ENCODE measurements around the gene C16orf90.
A peak's percentile ranks its signal among the peaks of the same experiment; 100 is the strongest.
"Not testable (repeated sequence)": the region's sequence is repeated elsewhere in the genome, so short reads cannot be mapped to it uniquely, and the experiment has no call there.

C16orf90 gene

DNA sequence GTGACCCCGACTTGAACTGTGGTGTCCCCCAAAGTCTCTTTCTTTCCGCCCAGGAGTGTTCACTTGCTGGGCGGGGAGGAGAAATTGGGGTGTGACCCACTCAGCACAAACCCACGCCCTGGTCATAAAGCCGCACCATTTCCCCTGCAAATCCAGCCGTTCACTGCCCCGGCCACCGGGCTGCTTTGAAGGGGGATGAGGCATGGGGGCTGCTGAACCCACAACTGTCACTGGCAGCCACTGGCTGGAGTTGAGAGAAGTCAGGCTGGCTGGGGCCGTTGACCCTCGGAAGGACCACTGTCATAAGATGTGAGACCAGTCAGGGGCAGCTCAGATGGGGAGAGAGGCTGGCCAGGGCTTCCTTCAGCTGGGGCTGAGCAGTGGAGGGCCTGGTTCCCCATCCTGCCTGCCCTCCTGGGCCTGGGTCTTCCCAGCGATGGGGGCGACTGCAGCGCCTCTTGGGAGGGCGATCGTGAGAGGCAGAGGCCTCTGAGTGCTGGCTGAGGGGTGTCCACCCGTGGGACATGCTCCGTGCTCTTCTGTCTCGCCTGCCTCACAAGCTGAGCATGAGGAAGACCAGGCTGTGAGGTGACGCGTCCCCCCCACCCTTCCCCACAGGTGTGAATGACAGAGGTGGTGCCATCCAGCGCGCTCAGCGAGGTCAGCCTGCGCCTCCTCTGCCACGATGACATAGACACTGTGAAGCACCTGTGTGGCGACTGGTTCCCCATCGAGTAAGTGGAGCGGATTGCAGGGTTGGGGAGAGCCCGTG, 19.5 kb downstream of the C16orf90 start:
- Histone ChIP-seq H3K27ac (ENCODE audit: insufficient read depth, low read depth, low read length, poor library complexity, severe bottlenecking) (no peak overlapping the region), H3K9me3 (ENCODE audit: control insufficient read depth, low read length) (no peaks in the 10 kb centered on the region), H3K36me3 (ENCODE audit: control insufficient read depth, insufficient read depth, low read length) (no peaks in the 10 kb centered on the region), H3K27me3 (ENCODE audit: control insufficient read depth, insufficient read depth, low read length, poor library complexity, severe bottlenecking) (no peaks in the 10 kb centered on the region), H3K4me3 (ENCODE audit: insufficient read depth, low read depth, low read length) (no peak overlapping the region), H3K4me1 (ENCODE audit: control insufficient read depth, insufficient read depth, low read length) (no peaks in the 10 kb centered on the region)
- WGBS, 2 experiments = 94 to 95% methylated on average over 29 of the region's 29 CpGs

GRCh38 chr16:3474870-3475269, 20.4 kb downstream of the C16orf90 start:
- not testable (repeated sequence) for H3K4me1 ChIP-seq (ENCODE audit: control insufficient read depth, insufficient read depth, low read length); H3K27ac ChIP-seq (ENCODE audit: insufficient read depth, low read depth, low read length, poor library complexity, severe bottlenecking); H3K4me3 ChIP-seq (ENCODE audit: insufficient read depth, low read depth, low read length); H3K36me3 ChIP-seq (ENCODE audit: control insufficient read depth, insufficient read depth, low read length); H3K27me3 ChIP-seq (ENCODE audit: control insufficient read depth, insufficient read depth, low read length, poor library complexity, severe bottlenecking); H3K9me3 ChIP-seq (ENCODE audit: control insufficient read depth, low read length)
- 94 to 97% methylated on average over 7 of the region's 7 CpGs for WGBS, 2 experiments

DNA sequence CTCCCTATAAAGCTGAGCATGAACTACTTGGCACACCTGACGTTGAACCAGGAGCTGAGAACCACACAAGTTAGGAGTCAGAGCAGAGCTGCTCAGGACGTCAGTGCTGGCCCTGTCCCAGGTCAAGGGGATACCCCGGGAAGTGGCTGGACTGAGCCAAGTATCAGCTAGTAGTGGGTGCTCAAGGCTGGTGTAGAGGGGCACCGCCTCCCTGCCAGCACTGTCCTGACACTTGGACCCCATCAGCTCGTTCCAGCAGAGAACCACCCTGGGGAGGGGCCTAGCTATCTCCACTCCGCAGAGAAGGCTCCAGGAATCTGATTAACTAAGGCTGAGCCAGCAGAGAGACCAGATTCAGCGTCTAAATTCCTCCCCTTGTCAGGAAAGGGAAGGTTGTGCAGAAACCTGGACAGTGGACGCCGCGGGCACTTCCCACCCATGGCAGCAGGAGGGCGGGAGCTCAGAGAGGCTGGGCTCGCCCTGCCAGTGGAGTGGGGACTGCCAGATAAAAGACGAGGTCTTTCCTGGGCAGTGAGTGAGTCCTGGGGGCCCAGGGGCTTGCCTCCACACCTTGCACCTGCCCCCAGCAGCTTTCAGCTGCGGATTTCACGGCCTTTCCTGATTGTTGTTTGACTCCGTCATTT, 21.0 kb downstream of the C16orf90 start:
- Histone ChIP-seq H3K27ac (ENCODE audit: insufficient read depth, low read depth, low read length, poor library complexity, severe bottlenecking) (no peak overlapping the region), H3K27me3 (ENCODE audit: control insufficient read depth, insufficient read depth, low read length, poor library complexity, severe bottlenecking) (no peaks in the 10 kb centered on the region), H3K4me3 (ENCODE audit: insufficient read depth, low read depth, low read length) (no peak overlapping the region), H3K4me1 (ENCODE audit: control insufficient read depth, insufficient read depth, low read length) (no peaks in the 10 kb centered on the region), H3K36me3 (ENCODE audit: control insufficient read depth, insufficient read depth, low read length) (no peaks in the 10 kb centered on the region), H3K9me3 (ENCODE audit: control insufficient read depth, low read length) (no peaks in the 10 kb centered on the region)
- 93 to 94% methylated on average over 16 of the region's 16 CpGs for WGBS, 2 experiments

GRCh38 chr16:3473596-3473943, 21.7 kb downstream of the C16orf90 start:
- not testable (repeated sequence) for H3K27ac ChIP-seq (ENCODE audit: insufficient read depth, low read depth, low read length, poor library complexity, severe bottlenecking); H3K36me3 ChIP-seq (ENCODE audit: control insufficient read depth, insufficient read depth, low read length); H3K4me1 ChIP-seq (ENCODE audit: control insufficient read depth, insufficient read depth, low read length); H3K9me3 ChIP-seq (ENCODE audit: control insufficient read depth, low read length); H3K27me3 ChIP-seq (ENCODE audit: control insufficient read depth, insufficient read depth, low read length, poor library complexity, severe bottlenecking); H3K4me3 ChIP-seq (ENCODE audit: insufficient read depth, low read depth, low read length)
- 80 to 82% methylated on average over 3 of the region's 3 CpGs for WGBS, 2 experiments

DNA sequence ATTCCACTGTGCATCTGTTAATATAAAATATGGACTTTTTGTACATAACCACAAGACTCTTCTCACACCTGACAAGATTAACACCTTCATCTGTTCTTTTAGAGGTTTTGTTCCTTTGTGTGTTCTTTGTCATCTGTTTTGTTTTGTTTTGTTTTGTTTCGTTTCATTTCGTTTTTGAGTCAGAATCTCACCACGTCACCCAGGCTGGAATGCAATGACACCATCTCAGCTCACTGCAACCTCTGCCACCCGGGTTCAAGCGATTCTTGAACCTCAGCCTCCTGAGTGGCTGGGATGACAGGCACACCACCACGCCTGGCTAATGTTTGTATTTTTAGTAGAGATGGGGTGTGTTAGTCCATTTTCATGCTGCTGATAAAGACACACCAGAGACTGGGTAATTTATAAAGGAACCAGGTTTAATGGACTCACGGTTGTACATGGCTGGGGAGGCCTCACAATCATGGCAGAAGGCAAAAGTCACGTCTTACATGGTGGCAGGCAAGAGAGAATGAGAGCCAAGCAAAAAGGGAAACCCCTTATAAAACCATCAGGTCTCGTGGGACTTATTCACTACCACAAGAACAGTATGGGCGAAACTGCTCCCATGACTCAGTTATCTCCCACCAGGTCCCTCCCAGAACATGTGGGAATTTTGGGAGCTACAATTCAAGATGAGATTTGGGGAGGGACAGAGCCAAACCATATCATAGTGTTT, 22.3 kb downstream of the C16orf90 start:
- H3K4me3 ChIP-seq (ENCODE audit: insufficient read depth, low read depth, low read length) = no peak overlapping the region
- H3K4me1 ChIP-seq (ENCODE audit: control insufficient read depth, insufficient read depth, low read length) = peaks cover 5% of the 10 kb centered on the region
- H3K27me3 ChIP-seq (ENCODE audit: control insufficient read depth, insufficient read depth, low read length, poor library complexity, severe bottlenecking) = no peaks in the 10 kb centered on the region
- H3K27ac ChIP-seq (ENCODE audit: insufficient read depth, low read depth, low read length, poor library complexity, severe bottlenecking) = no peak overlapping the region
- H3K9me3 ChIP-seq (ENCODE audit: control insufficient read depth, low read length) = no peaks in the 10 kb centered on the region
- H3K36me3 ChIP-seq (ENCODE audit: control insufficient read depth, insufficient read depth, low read length) = no peaks in the 10 kb centered on the region
- 85 to 91% methylated on average over 10 of the region's 10 CpGs for WGBS, 2 experiments

GRCh38 chr16:3471518-3472176, 23.6 kb downstream of the C16orf90 start:
- Histone ChIP-seq H3K4me3 (ENCODE audit: insufficient read depth, low read depth, low read length) (no peak overlapping the region), H3K4me1 (ENCODE audit: control insufficient read depth, insufficient read depth, low read length) (peaks cover 5% of the 10 kb centered on the region), H3K9me3 (ENCODE audit: control insufficient read depth, low read length) (no peaks in the 10 kb centered on the region), H3K36me3 (ENCODE audit: control insufficient read depth, insufficient read depth, low read length) (no peaks in the 10 kb centered on the region), H3K27me3 (ENCODE audit: control insufficient read depth, insufficient read depth, low read length, poor library complexity, severe bottlenecking) (no peaks in the 10 kb centered on the region), H3K27ac (ENCODE audit: insufficient read depth, low read depth, low read length, poor library complexity, severe bottlenecking) (no peak overlapping the region)
- 94 to 95% methylated on average over 20 of the region's 20 CpGs for WGBS, 2 experiments

DNA sequence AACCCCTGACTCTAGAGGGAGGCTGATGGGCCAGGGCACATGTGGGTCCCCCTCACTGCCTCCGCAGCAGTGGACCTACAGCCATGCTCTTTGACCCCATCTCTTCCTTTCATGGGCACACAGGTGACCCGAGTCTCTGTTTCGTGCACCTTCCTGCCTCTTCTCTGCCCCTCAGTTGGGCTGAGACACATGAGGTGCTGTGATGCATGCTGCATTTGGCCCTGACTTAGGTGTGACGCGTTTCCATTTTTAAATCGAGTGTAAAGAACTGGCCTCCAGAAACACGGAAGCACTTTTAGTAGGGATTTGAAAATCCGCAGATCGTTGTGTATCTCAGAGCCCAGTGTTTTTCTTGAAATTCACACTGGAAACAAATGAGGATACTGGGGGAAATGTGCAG, 24.6 kb downstream of the C16orf90 start:
- no peaks in the 10 kb centered on the region for H3K36me3 ChIP-seq (ENCODE audit: control insufficient read depth, insufficient read depth, low read length)
- H3K4me1 ChIP-seq (ENCODE audit: control insufficient read depth, insufficient read depth, low read length) = peaks cover 5% of the 10 kb centered on the region
- H3K27me3 ChIP-seq (ENCODE audit: control insufficient read depth, insufficient read depth, low read length, poor library complexity, severe bottlenecking) = no peaks in the 10 kb centered on the region
- H3K4me3 ChIP-seq (ENCODE audit: insufficient read depth, low read depth, low read length) = no peak overlapping the region
- 89 to 90% methylated on average over 9 of the region's 9 CpGs for WGBS, 2 experiments
- H3K9me3 ChIP-seq (ENCODE audit: control insufficient read depth, low read length) = no peaks in the 10 kb centered on the region
- no peak overlapping the region for H3K27ac ChIP-seq (ENCODE audit: insufficient read depth, low read depth, low read length, poor library complexity, severe bottlenecking)

- WGBS, 2 experiments = 93 to 95% methylated on average over 7 of the region's 7 CpGs
- Histone ChIP-seq H3K9me3 (ENCODE audit: control insufficient read depth, low read length) (no peaks in the 10 kb centered on the region), H3K4me3 (ENCODE audit: insufficient read depth, low read depth, low read length) (no peak overlapping the region), H3K36me3 (ENCODE audit: control insufficient read depth, insufficient read depth, low read length) (no peaks in the 10 kb centered on the region), H3K4me1 (ENCODE audit: control insufficient read depth, insufficient read depth, low read length) (peaks cover 5% of the 10 kb centered on the region), H3K27me3 (ENCODE audit: control insufficient read depth, insufficient read depth, low read length, poor library complexity, severe bottlenecking) (no peaks in the 10 kb centered on the region), H3K27ac (ENCODE audit: insufficient read depth, low read depth, low read length, poor library complexity, severe bottlenecking) (no peak overlapping the region)
Measured at GRCh38 chr16:3469736-3470135, 25.6 kb downstream of the C16orf90 start.

- H3K9me3 ChIP-seq (ENCODE audit: control insufficient read depth, low read length) = no peaks in the 10 kb centered on the region
- 58% methylated on average over 15 of the region's 15 CpGs for WGBS, 2 experiments
- no peak overlapping the region for H3K4me3 ChIP-seq (ENCODE audit: insufficient read depth, low read depth, low read length)
- H3K27me3 ChIP-seq (ENCODE audit: control insufficient read depth, insufficient read depth, low read length, poor library complexity, severe bottlenecking) = no peaks in the 10 kb centered on the region
- H3K36me3 ChIP-seq (ENCODE audit: control insufficient read depth, insufficient read depth, low read length) = no peaks in the 10 kb centered on the region
- peaks cover 5% of the 10 kb centered on the region for H3K4me1 ChIP-seq (ENCODE audit: control insufficient read depth, insufficient read depth, low read length)
- peak overlapping the region; percentile 55 for H3K27ac ChIP-seq (ENCODE audit: insufficient read depth, low read depth, low read length, poor library complexity, severe bottlenecking)
Measured at GRCh38 chr16:3468501-3468900, 26.8 kb downstream of the C16orf90 start.

- H3K4me1 ChIP-seq (ENCODE audit: control insufficient read depth, insufficient read depth, low read length) = peaks cover 5% of the 10 kb centered on the region
- H3K36me3 ChIP-seq (ENCODE audit: control insufficient read depth, insufficient read depth, low read length) = no peaks in the 10 kb centered on the region
- H3K27ac ChIP-seq (ENCODE audit: insufficient read depth, low read depth, low read length, poor library complexity, severe bottlenecking) = peak overlapping the region; percentile 55
- no peaks in the 10 kb centered on the region for H3K9me3 ChIP-seq (ENCODE audit: control insufficient read depth, low read length)
- H3K4me3 ChIP-seq (ENCODE audit: insufficient read depth, low read depth, low read length) = no peak overlapping the region
- WGBS, 2 experiments = 74 to 84% methylated on average over 4 of the region's 4 CpGs
- H3K27me3 ChIP-seq (ENCODE audit: control insufficient read depth, insufficient read depth, low read length, poor library complexity, severe bottlenecking) = no peaks in the 10 kb centered on the region
Measured at GRCh38 chr16:3467921-3468320, 27.4 kb downstream of the C16orf90 start.

All from ectodermal cell (in vitro differentiated cells).